ENCODE results near the gene MAN2A2.

MAN2A2 gene

DNA sequence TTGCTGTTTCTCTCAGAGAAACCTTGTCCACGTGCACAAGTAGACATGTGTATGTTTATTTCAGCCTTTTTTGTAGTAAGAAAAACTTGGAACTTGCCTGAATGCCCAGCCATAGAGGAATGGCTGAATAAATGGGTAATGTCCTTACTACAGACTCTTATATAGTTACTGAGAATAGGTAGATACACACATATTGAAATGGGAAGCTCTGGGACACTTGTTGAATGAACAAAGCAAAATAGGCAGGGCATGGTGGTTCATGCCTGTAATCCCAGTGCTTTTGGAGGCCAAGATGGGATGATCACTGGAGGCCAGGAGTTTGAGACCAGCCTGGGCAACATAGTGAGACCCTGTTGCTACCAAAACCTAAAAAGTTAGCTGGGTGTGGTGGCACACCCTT lies 33.7 kb downstream of the MAN2A2 start:
- H3K4me3 ChIP-seq (ENCODE audit: control insufficient read depth, low read depth, low read length): no peak overlapping the region

GRCh38 chr15:90938261-90938660 lies 35.2 kb downstream of the MAN2A2 start:
- TF ChIP-seq, protein P1, sequence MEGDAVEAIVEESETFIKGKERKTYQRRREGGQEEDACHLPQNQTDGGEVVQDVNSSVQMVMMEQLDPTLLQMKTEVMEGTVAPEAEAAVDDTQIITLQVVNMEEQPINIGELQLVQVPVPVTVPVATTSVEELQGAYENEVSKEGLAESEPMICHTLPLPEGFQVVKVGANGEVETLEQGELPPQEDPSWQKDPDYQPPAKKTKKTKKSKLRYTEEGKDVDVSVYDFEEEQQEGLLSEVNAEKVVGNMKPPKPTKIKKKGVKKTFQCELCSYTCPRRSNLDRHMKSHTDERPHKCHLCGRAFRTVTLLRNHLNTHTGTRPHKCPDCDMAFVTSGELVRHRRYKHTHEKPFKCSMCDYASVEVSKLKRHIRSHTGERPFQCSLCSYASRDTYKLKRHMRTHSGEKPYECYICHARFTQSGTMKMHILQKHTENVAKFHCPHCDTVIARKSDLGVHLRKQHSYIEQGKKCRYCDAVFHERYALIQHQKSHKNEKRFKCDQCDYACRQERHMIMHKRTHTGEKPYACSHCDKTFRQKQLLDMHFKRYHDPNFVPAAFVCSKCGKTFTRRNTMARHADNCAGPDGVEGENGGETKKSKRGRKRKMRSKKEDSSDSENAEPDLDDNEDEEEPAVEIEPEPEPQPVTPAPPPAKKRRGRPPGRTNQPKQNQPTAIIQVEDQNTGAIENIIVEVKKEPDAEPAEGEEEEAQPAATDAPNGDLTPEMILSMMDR (conservative IDR thresholded peaks at IDR 0.05; ENCODE audit: control insufficient read depth, insufficient read depth, low read depth, low read length): no peak
- DNase-seq (ENCODE audit: low read depth): no peak
- H3K4me3 ChIP-seq (ENCODE audit: control insufficient read depth, low read depth, low read length): no peak overlapping the region

More for the DNA sequence above, 33.7 kb downstream of the MAN2A2 start:
- TF ChIP-seq, protein P1 (conservative IDR thresholded peaks at IDR 0.05; ENCODE audit: control insufficient read depth, insufficient read depth, low read depth, low read length): no peak
- DNase-seq (ENCODE audit: low read depth): no peak

DNA sequence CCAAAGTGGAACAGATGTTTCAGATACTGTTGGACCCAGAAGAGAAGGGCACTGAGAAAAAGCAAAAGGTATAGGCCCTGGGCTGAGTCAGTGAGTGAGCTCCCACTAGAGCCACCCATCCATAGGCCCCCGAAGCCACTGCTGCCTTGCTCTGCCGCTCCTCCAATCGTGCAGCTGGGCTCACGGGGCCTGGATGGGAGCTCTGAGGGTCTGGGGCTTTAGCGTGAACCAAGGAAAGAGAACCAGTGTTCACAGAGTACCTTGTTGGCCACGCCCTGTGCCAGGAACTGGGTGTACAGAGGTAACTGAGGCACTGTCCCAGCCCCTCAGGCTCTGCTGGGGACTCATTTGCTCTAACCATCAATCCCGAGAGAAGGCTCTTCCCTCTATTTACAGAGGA lies 36.7 kb downstream of the MAN2A2 start:
- TF ChIP-seq, protein P1 (conservative IDR thresholded peaks at IDR 0.05; ENCODE audit: control insufficient read depth, insufficient read depth, low read depth, low read length): no peak
- no peak overlapping the region for H3K4me3 ChIP-seq (ENCODE audit: control insufficient read depth, low read depth, low read length)
- DNase-seq (ENCODE audit: low read depth): no peak

GRCh38 chr15:90941038-90941437 lies 37.9 kb downstream of the MAN2A2 start:
- H3K4me3 ChIP-seq (ENCODE audit: control insufficient read depth, low read depth, low read length): no peak overlapping the region
- DNase-seq (ENCODE audit: low read depth): no peak
- TF ChIP-seq, protein P1 (conservative IDR thresholded peaks at IDR 0.05; ENCODE audit: control insufficient read depth, insufficient read depth, low read depth, low read length): no peak

- no peak overlapping the region for H3K4me3 ChIP-seq (ENCODE audit: control insufficient read depth, low read depth, low read length)
- TF ChIP-seq, protein P1 (conservative IDR thresholded peaks at IDR 0.05; ENCODE audit: control insufficient read depth, insufficient read depth, low read depth, low read length): no peak
- no peak for DNase-seq (ENCODE audit: low read depth)
Measured at GRCh38 chr15:90942354-90943120, 39.4 kb downstream of the MAN2A2 start.

DNA sequence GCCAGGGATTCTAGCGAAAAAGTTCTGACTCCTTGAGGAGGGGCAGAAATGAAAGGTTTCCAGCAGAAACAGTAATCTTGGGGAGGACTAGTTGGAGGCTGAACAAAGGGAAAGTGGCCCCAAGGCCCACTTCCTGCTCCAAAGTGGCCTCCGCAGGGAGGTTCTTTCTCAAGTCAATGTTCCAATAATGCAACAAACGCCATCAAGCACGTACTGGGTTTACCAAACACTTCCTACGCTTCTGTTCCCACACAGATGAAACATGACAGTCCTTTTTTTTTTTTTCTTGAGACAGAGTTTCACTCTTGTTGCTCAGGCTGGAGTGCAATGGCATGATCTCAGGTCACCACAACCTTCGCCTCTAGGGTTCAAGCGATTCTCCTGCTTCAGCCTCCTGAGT lies 42.0 kb downstream of the MAN2A2 start:
- TF ChIP-seq, protein P1 (conservative IDR thresholded peaks at IDR 0.05; ENCODE audit: control insufficient read depth, insufficient read depth, low read depth, low read length): no peak
- DNase-seq (ENCODE audit: low read depth): no peak
- H3K4me3 ChIP-seq (ENCODE audit: control insufficient read depth, low read depth, low read length): no peak overlapping the region

Data from fibroblast of mammary gland (primary cell).